Muscle of arm (tissue), 12 donors: Measurements from ENCODE around the gene RFC1. TPM values are rescaled to one million over a fixed set of nuclear protein-coding genes. Genes with fewer than 3 reads are reported as not detected.
"Not testable (repeated sequence)": the region's sequence is repeated elsewhere in the genome, so short reads cannot be mapped to it uniquely, and the experiment has no call there.

Experiments
- DNase-seq: peaks from one replicate; pipeline ENCODE4 v3.0.0-alpha.2; 2013
- polyA plus RNA-seq, 12 donors: library from polyadenylated mRNA; unstranded; fragments of 120-200 nt; gene quantifications; one replicate each; pipeline ENCODE4 v1.2.1, GENCODE V29; 2013; ENCODE audit not compliant: insufficient read length in 12 of 12

Gene RFC1
- polyA plus RNA-seq, 12 donors = 25.0 to 104 (median 38.4) TPM; not detected in 1

GRCh38 chr4:39320381-39321115 is 45.6 kb downstream of the RFC1 start:
- no peak for DNase-seq

GRCh38 chr4:39319676-39320075 is 46.5 kb downstream of the RFC1 start:
- DNase-seq = no peak

- peak; percentile 7 for DNase-seq
Observed at GRCh38 chr4:39312816-39313215, 53.3 kb downstream of the RFC1 start.

GRCh38 chr4:39308611-39309010 is 57.6 kb downstream of the RFC1 start:
- DNase-seq = peak; percentile 58

- DNase-seq = no peak
Observed at GRCh38 chr4:39305912-39306677, 60.1 kb downstream of the RFC1 start.

GRCh38 chr4:39304651-39305050 is 61.5 kb downstream of the RFC1 start:
- no peak for DNase-seq

- no peak for DNase-seq
Observed at GRCh38 chr4:39303871-39304270, 62.3 kb downstream of the RFC1 start.

GRCh38 chr4:39302901-39303300 is 63.3 kb downstream of the RFC1 start:
- no peak for DNase-seq

GRCh38 chr4:39295784-39296183 is 70.4 kb downstream of the RFC1 start:
- DNase-seq = no peak

GRCh38 chr4:39292433-39292832 is 73.7 kb downstream of the RFC1 start:
- not testable (repeated sequence) for DNase-seq

GRCh38 chr4:39291686-39292085 is 74.5 kb downstream of the RFC1 start:
- DNase-seq = no peak

GRCh38 chr4:39287223-39287622 is 78.9 kb downstream of the RFC1 start:
- no peak for DNase-seq

GRCh38 chr4:39286263-39286662 is 79.9 kb downstream of the RFC1 start:
- DNase-seq = no peak

GRCh38 chr4:39285853-39286252 is 80.3 kb downstream of the RFC1 start:
- DNase-seq = no peak

- DNase-seq = no peak
Observed at GRCh38 chr4:39285111-39285795, 80.9 kb downstream of the RFC1 start.

GRCh38 chr4:39280770-39281169 is 85.4 kb downstream of the RFC1 start:
- no peak for DNase-seq

- no peak for DNase-seq
Observed at GRCh38 chr4:39279416-39279815, 86.7 kb downstream of the RFC1 start.

- no peak for DNase-seq
Observed at GRCh38 chr4:39278476-39278875, 87.7 kb downstream of the RFC1 start.

- not testable (repeated sequence) for DNase-seq
Observed at GRCh38 chr4:39277661-39278060, 88.5 kb downstream of the RFC1 start.

- DNase-seq = no peak
Observed at GRCh38 chr4:39274503-39274902, 91.7 kb downstream of the RFC1 start.

- no peak for DNase-seq
Observed at GRCh38 chr4:39263895-39264294, 102.3 kb downstream of the RFC1 start.

GRCh38 chr4:39259571-39260330 is 106.4 kb downstream of the RFC1 start:
- DNase-seq = no peak
